Vagina (tissue), 2 donors: Measurements from ENCODE around the gene PTOV1.

ENCODE experiments used
- CTCF ChIP-seq, 3 experiments: fragments of 450-650 bp in 2 of 3; fragments of 200-600 bp in 1 of 3; sonication (generic) in 1 of 3; IDR thresholded peaks; one replicate each; pipeline ENCODE4 v1.5.1; 2017 to 2019; ENCODE audit warnings: antibody characterized with exemption in 3 of 3, mild to moderate bottlenecking in 2 of 3, moderate library complexity in 2 of 3
- POLR2A ChIP-seq, 2 donors: fragments of 450-650 bp; IDR thresholded peaks; one replicate each; pipeline ENCODE4 v1.6.1; 2017; ENCODE audit warnings: antibody characterized with exemption in 2 of 2, mild to moderate bottlenecking in 2 of 2, moderate library complexity in 2 of 2
- POLR2AphosphoS5 ChIP-seq, 2 donors: sonication (generic); formaldehyde crosslinking; IDR thresholded peaks; one replicate each; pipeline ENCODE4 v1.9.0; 2017; ENCODE audit warnings: antibody characterized with exemption in 2 of 2, mild to moderate bottlenecking in 2 of 2, low read depth in 1 of 2; ENCODE audit not compliant: insufficient read depth in 1 of 2

GRCh38 chr19:49874503-49875157 lies 23.7 kb downstream of the PTOV1 start:
- TF ChIP-seq CTCF (IDR thresholded peaks at IDR 0.05) (no peak), POLR2A (IDR thresholded peaks at IDR 0.05) (no peak), POLR2AphosphoS5 (IDR thresholded peaks at IDR 0.05; ENCODE audit: insufficient read depth in 1 of 2, low read depth in 1 of 2) (no peak)
